Measurements from ENCODE around the gene SIRT3.

- TF ChIP-seq CTCF (optimal IDR thresholded peaks at IDR 0.05 in 1 of 3, IDR thresholded peaks at IDR 0.05 in 1 of 3, conservative IDR thresholded peaks at IDR 0.05 in 1 of 3; ENCODE audit: extremely low read depth in 1 of 3, insufficient read depth in 2 of 3, low read length in 3 of 3) (no peak), EZH2 (IDR thresholded peaks at IDR 0.05; ENCODE audit: low read length) (no peak)
Measured at GRCh38 chr11:204587-205109, 31.5 kb downstream of the SIRT3 start.

All from keratinocyte (primary cell).